Retinal pigment epithelial cell (primary cell): ENCODE measurements around the gene PLEKHO2.

Source experiments
- DNase-seq: peaks from one replicate; pipeline ENCODE4 v3.0.0-alpha.2; 2010; ENCODE audit warnings: low read depth
- H3K4me3 ChIP-seq: 2 replicates; pipeline ENCODE4 v1.5.1; 2011; ENCODE audit warnings: mild to moderate bottlenecking, low read length, control low read depth, moderate library complexity
- CTCF ChIP-seq: conservative IDR thresholded peaks from 2 replicates; pipeline ENCODE4 v1.5.1; 2011; ENCODE audit warnings: low read depth, low read length, control low read depth, inconsistent platforms

PLEKHO2 gene

GRCh38 chr15:64865998-64866520, 24.3 kb downstream of the PLEKHO2 start:
- DNase-seq = no peak
- no peak for TF ChIP-seq CTCF
- H3K4me3 ChIP-seq = no peak overlapping the region

GRCh38 chr15:64869501-64869900, 27.8 kb downstream of the PLEKHO2 start:
- no peak overlapping the region for H3K4me3 ChIP-seq
- no peak for DNase-seq
- TF ChIP-seq CTCF = no peak

GRCh38 chr15:64870353-64870752, 28.6 kb downstream of the PLEKHO2 start:
- no peak for TF ChIP-seq CTCF
- no peak overlapping the region for H3K4me3 ChIP-seq
- DNase-seq = no peak

- no peak for DNase-seq
- TF ChIP-seq CTCF = no peak
These were observed 34.0 kb downstream of the PLEKHO2 start for GRCh38 chr15:64875641-64876223.

GRCh38 chr15:64877435-64877834, 35.7 kb downstream of the PLEKHO2 start:
- no peak for TF ChIP-seq CTCF
- no peak for DNase-seq
- H3K4me3 ChIP-seq = no peak overlapping the region

More at GRCh38 chr15:64875641-64876223, 34.0 kb downstream of the PLEKHO2 start:
- H3K4me3 ChIP-seq = no peak overlapping the region

GRCh38 chr15:64878705-64879104, 37.0 kb downstream of the PLEKHO2 start:
- no peak for TF ChIP-seq CTCF
- no peak overlapping the region for H3K4me3 ChIP-seq
- DNase-seq = no peak

- no peak for DNase-seq
- TF ChIP-seq CTCF = no peak
These were observed 41.4 kb downstream of the PLEKHO2 start for GRCh38 chr15:64883100-64883581.

More at GRCh38 chr15:64883100-64883581, 41.4 kb downstream of the PLEKHO2 start:
- no peak overlapping the region for H3K4me3 ChIP-seq
